OCI-LY7 (cell line): ENCODE results near the gene MYZAP. TPM values are rescaled to one million over a fixed set of nuclear protein-coding genes. Genes with fewer than 3 reads are reported as not detected.

Experiments
- BruUV-seq: library from RNA; stranded (reverse); fragments of 400-500 nt; replicated peaks from 2 replicates; lab custom pipeline; 2021; lab: Mats Ljungman, UMichigan
- CTCF ChIA-PET: fragments of 300-600 bp; sonication (Branson Sonifier 250); formaldehyde crosslinking; loops from one replicate; lab custom pipeline; 2022; ENCODE audit warnings: antibody characterized with exemption; ENCODE audit not compliant: unreplicated experiment; lab: Charles Lee
- POLR2A ChIA-PET: fragments of 300-600 bp; sonication (Branson Sonifier 250); formaldehyde crosslinking; loops from one replicate; lab custom pipeline; 2022; ENCODE audit warnings: antibody characterized with exemption; lab: Charles Lee
- DNase-seq: peaks from one replicate; pipeline ENCODE4 v3.0.0-alpha.2; 2015; ENCODE audit warnings: low spot score
- H2AFZ ChIP-seq: fragments of 200-600 bp; sonication (generic), shearing (Covaris generic); 2 replicates; pipeline ENCODE4 v1.6.1; 2014; ENCODE audit warnings: mild to moderate bottlenecking, antibody characterized with exemption, low read length, moderate library complexity
- H3K27ac ChIP-seq: fragments of 200-600 bp; sonication (generic); 2 replicates; pipeline ENCODE4 v1.5.1; 2014; ENCODE audit warnings: mixed run types, low read depth, mild to moderate bottlenecking, moderate library complexity, low read length, inconsistent platforms; ENCODE audit not compliant: poor library complexity, severe bottlenecking
- H3K36me3 ChIP-seq: fragments of 200-600 bp; sonication (generic); 2 replicates; pipeline ENCODE4 v1.6.1; 2014; ENCODE audit warnings: mild to moderate bottlenecking, antibody characterized with exemption, low read length, moderate library complexity, mixed read lengths; ENCODE audit not compliant: insufficient read depth
- H3K4me1 ChIP-seq: fragments of 200-600 bp; sonication (generic); 2 replicates; pipeline ENCODE4 v1.5.1; 2014; ENCODE audit warnings: mild to moderate bottlenecking, low read length; ENCODE audit not compliant: insufficient read depth, poor library complexity, severe bottlenecking
- H3K4me2 ChIP-seq: fragments of 200-600 bp; sonication (generic); 2 replicates; pipeline ENCODE4 v1.6.1; 2014; ENCODE audit warnings: mild to moderate bottlenecking, low read length
- H3K4me3 ChIP-seq: fragments of 200-600 bp; sonication (generic); 2 replicates; pipeline ENCODE4 v1.5.1; 2014; ENCODE audit warnings: mild to moderate bottlenecking, low read depth, low read length; ENCODE audit not compliant: poor library complexity, severe bottlenecking
- H3K79me2 ChIP-seq: fragments of 200-600 bp; sonication (generic); 2 replicates; pipeline ENCODE4 v1.6.1; 2016; ENCODE audit warnings: low read depth, mild to moderate bottlenecking, low read length, moderate library complexity, mixed read lengths; ENCODE audit not compliant: insufficient read depth
- H3K9me2 ChIP-seq: fragments of 200-600 bp; sonication (generic); 2 replicates; pipeline ENCODE4 v1.6.1; 2016; ENCODE audit warnings: mild to moderate bottlenecking, low read length, mixed read lengths; ENCODE audit not compliant: insufficient read depth
- H3K9me3 ChIP-seq: fragments of 200-600 bp; sonication (generic); 2 replicates; pipeline ENCODE4 v1.6.1; 2014; ENCODE audit warnings: mild to moderate bottlenecking, mixed run types, low read length, mixed read lengths
- H4K20me1 ChIP-seq: fragments of 200-600 bp; sonication (generic); 2 replicates; pipeline ENCODE4 v1.6.1; 2014; ENCODE audit warnings: mild to moderate bottlenecking, antibody characterized with exemption, low read length, moderate library complexity, mixed read lengths; ENCODE audit not compliant: insufficient read depth
- EZH2phosphoT487 ChIP-seq: fragments of 200-600 bp; sonication (generic); IDR thresholded peaks from 2 replicates; pipeline ENCODE4 v1.6.1; 2018; ENCODE audit warnings: low read depth, borderline replicate concordance, mild to moderate bottlenecking, mixed run types, antibody characterized with exemption, low read length, moderate library complexity, mixed read lengths
- intact Hi-C: fragments of 100-400 bp; cut with micrococcal nuclease; formaldehyde crosslinking; loops from one replicate; pipeline ENCODE4 v1.10.0; 2022; ENCODE audit not compliant: unreplicated experiment
- total RNA-seq, 2 experiments: library from RNA; depleted of rRNA in 1 of 2; stranded (reverse); fragments of >200 nt in 1 of 2; shearing (Covaris generic) in 1 of 2; gene quantifications; 2 replicates each; pipeline ENCODE4 v1.2.3, GENCODE V29; 2014 to 2022
- TF ChIP-seq, protein P1 (sequence below): fragments of 200-600 bp; sonication (generic); conservative IDR thresholded peaks from 2 replicates; pipeline ENCODE4 v1.5.1; 2014; ENCODE audit warnings: mild to moderate bottlenecking, antibody characterized with exemption, low read length, moderate library complexity, mixed read lengths

MYZAP gene
- total RNA-seq, 2 experiments from 2014 or later = not detected

DNA sequence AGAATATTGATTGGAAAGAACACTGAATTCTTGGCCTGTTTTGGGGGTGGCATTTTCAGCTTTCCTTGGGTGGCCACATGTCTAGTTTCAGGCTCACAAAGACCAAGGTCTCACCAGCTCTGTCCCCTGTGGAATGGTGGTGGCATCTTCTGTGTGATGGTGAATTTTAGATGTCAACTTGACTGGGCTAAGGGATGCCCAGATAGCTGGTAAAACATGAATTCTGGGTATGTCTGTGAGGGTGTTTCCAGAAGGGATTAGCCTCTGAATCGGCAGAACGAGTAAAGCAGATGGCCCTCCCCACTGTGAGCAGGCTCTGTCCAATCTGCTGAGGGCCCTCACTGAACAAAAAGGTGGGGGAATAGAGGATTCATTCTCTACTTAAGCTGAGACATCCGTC, 34.4 kb upstream of the MYZAP start:
- H4K20me1 ChIP-seq = no peaks in the 10 kb centered on the region
- H3K4me1 ChIP-seq = peaks cover 6% of the 10 kb centered on the region
- no peaks in the 10 kb centered on the region for H3K79me2 ChIP-seq
- ChIA-PET POLR2A (no interaction called here), CTCF (no interaction called here)
- H3K9me2 ChIP-seq = no peaks in the 10 kb centered on the region
- BruUV-seq = no TSS peak
- no peaks in the 10 kb centered on the region for H3K36me3 ChIP-seq
- TF ChIP-seq, protein P1, sequence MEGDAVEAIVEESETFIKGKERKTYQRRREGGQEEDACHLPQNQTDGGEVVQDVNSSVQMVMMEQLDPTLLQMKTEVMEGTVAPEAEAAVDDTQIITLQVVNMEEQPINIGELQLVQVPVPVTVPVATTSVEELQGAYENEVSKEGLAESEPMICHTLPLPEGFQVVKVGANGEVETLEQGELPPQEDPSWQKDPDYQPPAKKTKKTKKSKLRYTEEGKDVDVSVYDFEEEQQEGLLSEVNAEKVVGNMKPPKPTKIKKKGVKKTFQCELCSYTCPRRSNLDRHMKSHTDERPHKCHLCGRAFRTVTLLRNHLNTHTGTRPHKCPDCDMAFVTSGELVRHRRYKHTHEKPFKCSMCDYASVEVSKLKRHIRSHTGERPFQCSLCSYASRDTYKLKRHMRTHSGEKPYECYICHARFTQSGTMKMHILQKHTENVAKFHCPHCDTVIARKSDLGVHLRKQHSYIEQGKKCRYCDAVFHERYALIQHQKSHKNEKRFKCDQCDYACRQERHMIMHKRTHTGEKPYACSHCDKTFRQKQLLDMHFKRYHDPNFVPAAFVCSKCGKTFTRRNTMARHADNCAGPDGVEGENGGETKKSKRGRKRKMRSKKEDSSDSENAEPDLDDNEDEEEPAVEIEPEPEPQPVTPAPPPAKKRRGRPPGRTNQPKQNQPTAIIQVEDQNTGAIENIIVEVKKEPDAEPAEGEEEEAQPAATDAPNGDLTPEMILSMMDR = no peak
- TF ChIP-seq EZH2phosphoT487 = no peak
- no peak overlapping the region for H3K27ac ChIP-seq
- H3K4me2 ChIP-seq = no peak overlapping the region
- intact Hi-C loops = no loop called here
- DNase-seq = no peak
- no peak overlapping the region for H3K4me3 ChIP-seq
- H3K9me3 ChIP-seq = no peaks in the 10 kb centered on the region
- no peak overlapping the region for H2AFZ ChIP-seq

DNA sequence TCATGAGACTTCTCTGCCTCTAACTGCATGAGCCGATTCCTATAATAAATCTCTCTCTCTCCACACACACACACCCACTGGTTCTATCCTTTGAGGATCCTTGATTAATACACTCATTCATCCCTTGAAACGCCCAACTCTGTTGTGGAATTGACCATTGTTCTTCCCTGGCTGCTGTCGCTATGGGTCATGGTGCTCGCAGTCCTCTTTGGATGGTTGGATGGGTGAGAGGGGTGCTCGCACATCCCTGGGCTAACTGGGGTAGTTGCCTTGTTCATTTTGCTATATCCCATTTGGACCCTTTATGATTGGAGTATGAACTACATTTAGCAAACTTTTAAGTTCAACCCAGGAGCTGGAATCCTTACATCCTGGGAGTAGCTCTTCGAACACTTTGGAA, 33.9 kb upstream of the MYZAP start:
- intact Hi-C loops = no loop called here
- TF ChIP-seq, protein P1 = no peak
- no peak for TF ChIP-seq EZH2phosphoT487
- no peaks in the 10 kb centered on the region for H3K36me3 ChIP-seq
- no peaks in the 10 kb centered on the region for H3K9me2 ChIP-seq
- no TSS peak for BruUV-seq
- no peak for DNase-seq
- H3K9me3 ChIP-seq = no peaks in the 10 kb centered on the region
- H4K20me1 ChIP-seq = no peaks in the 10 kb centered on the region
- ChIA-PET CTCF (no interaction called here), POLR2A (no interaction called here)
- H3K4me3 ChIP-seq = no peak overlapping the region
- no peak overlapping the region for H2AFZ ChIP-seq
- H3K79me2 ChIP-seq = no peaks in the 10 kb centered on the region
- H3K27ac ChIP-seq = no peak overlapping the region
- peaks cover 6% of the 10 kb centered on the region for H3K4me1 ChIP-seq
- no peak overlapping the region for H3K4me2 ChIP-seq

DNA sequence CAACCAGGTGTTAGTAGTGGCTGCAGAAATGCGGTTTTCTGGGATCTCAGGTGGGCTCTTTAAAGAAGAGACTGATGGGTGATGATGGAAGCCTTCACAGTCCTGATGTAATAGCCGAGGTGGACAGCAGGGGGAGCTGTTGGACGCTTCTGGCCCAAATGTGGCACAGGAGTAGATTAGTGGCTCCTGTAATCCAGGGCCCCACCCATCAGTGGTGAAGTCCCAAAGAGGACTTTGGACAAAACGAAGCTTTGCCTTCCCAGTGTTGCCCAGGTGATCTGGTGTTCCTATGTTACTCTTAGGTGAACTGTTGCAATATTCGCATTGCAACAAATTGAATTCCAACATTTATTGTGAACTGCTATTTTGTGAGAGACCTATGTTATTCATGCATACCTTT, 31.8 kb upstream of the MYZAP start:
- Histone ChIP-seq H3K4me3 (no peak overlapping the region), H3K4me1 (peaks cover 6% of the 10 kb centered on the region), H3K79me2 (no peaks in the 10 kb centered on the region), H3K36me3 (no peaks in the 10 kb centered on the region), H3K4me2 (no peak overlapping the region), H3K9me2 (no peaks in the 10 kb centered on the region), H2AFZ (no peak overlapping the region), H3K27ac (no peak overlapping the region), H3K9me3 (no peaks in the 10 kb centered on the region), H4K20me1 (no peaks in the 10 kb centered on the region)
- BruUV-seq = no TSS peak
- TF ChIP-seq, protein P1 = peak; percentile 90
- TF ChIP-seq EZH2phosphoT487 = no peak
- DNase-seq = peak; percentile 51
- ChIA-PET POLR2A (interaction anchor here (0.6 kb wide), 1 partner anchor 30 kb away, joined by 3 read pairs; no protein-coding TSS in a partner anchor), CTCF (no interaction called here)
- intact Hi-C loops = loop anchor here (5.0 kb wide), 1 partner anchor 302 kb away; no protein-coding TSS in a partner anchor
